Activated naive CD8-positive, alpha-beta T cell treated with anti-CD3 and anti-CD28 coated beads, Interleukin-2, amount 50 U/mL, for 16 hours (primary cell): ENCODE results near the gene GTF2A2.

Experiments used
- DNase-seq: peaks from one replicate; pipeline ENCODE4 v3.0.0-alpha.2; 2020; ENCODE audit warnings: low read depth, low spot score

The GTF2A2 gene

DNA sequence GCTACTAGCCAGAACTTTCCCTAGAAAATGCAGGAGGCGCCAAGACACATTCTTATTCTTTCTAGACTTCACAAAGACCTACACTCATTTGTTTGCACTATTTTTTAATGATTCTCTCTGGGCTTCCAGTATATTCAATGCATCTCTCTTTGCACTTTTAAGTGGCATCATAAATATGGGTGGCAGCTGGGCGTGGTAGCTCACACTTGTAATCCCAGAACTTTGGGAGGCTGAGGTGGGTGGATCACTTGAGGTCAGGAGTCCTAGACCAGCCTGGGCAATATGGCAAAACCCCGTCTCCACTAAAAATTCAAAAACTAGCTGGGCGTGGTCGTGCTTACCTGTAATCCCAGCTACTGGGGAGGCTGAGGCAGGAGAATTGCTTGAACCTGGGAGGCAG is 51.3 kb downstream of the GTF2A2 start:
- no peak for DNase-seq

DNA sequence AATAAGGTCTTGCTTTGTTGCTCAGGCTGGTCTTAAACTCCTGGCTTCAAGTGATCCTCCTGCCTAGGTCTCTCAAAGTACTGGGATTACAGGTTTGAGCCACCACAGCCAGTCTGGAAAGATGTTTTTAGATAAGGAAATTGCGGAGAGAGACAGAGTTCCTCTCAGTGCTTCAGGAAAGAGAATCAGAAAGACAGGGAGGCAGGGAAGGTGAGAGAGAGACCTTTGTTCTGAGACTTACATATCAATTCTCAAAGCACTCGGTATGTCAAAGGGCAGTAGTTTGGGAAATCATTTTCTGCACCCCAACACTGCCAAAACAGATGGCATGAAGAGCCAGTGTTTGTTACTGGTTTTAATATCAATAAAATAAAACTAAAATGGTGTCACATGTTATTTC is 58.9 kb downstream of the GTF2A2 start:
- no peak for DNase-seq

DNA sequence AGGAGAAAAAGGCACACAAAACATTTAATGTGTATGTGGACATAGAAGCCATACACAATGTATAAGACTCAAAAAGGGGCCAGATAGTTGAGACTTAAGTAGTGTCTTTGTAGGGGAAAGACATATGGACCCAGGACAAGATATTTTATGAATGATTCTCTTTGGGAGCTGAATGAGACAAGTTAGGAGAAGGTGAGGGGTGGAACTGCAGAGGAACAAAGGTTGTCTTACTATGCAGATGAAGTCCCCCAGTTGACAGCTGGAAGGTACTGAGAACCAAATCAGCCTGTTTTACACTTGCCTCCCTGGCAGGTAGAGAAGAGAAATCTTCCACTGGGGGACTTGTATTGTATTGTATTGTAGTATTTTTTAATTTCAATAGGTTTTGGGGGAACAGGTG is 60.7 kb downstream of the GTF2A2 start:
- no peak for DNase-seq

DNA sequence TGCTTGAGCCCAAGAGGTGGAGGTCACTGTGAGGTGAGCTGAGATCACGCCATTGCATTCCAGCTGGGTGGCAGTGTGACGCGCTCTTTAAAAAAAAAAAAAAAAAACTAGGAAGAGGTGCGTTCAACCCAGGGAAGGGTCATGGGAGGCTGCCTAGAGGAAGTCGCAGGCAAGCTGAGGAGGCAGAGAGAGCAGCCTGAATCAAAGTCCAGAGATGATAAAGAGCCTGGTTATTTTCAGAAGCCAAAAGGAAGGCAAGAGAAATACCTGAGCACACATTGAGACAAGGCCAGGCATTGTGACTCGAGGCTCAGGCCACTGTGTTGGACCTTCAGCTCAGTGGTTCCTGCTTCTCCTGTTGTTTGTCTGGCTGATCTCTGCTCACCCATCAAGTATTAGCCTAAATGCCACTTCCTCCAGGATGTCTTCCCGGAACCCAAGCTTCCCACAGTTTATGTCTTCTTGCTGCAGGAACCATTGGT is 61.8 kb downstream of the GTF2A2 start:
- no peak for DNase-seq

DNA sequence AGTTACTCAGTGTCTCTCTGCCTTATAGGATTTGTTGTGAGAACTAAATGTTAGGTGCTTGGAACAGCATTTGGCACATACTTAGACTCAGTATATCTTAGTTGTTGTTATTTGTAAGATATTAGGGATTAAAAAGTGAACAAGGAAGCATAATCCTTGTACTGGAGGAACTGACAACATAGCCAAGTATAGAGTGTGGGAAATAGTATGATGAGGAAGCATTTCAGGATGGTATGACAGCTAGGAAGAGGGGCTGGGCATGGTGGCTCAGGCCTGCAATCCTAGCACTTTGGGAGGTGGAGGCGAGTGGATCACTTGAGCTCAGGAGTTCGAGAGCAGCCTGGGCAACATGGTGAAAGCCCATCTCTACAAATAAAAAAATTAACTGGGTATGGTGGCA is 62.3 kb downstream of the GTF2A2 start:
- DNase-seq: no peak

DNA sequence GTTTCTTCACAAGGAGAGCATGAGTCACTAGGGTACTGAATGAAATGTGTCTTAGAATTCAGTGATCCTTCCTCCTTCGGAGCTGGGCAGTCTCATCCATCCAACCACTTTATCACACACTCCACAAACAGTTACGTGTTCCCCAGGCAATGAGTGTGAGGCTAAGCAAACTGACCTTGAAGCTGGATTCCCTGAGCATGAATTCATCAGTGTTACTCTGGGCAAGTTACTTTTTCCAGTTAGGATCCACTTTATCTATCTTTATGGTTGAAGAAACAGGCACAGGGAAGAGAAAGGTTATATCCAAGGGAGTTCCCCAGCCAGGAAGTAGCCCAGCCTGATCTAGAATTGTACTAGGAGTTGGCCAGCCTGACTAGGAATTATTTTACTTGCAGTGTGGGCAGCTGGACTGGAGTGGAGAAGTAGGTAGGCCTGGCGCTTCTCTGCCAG is 62.8 kb downstream of the GTF2A2 start:
- no peak for DNase-seq

DNA sequence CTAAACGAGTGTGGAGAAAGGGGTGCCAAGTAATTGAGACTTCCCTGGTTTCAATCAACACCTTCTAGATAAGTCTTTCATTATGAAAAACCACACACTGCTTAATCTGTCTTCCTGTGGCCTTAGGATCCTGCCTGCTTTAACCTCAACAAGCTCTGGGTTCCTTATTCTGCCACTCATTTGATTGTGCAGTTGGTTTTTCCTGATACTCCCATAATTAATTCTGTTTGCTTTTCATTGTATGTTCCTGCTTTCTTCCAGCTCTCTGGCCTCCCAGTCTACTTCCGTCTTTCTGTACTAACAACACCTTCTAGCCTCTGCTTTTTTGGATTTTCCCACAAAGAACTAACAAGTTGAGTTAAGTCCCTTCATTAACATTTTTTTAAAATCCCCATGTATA is 66.0 kb downstream of the GTF2A2 start:
- DNase-seq: no peak

DNA sequence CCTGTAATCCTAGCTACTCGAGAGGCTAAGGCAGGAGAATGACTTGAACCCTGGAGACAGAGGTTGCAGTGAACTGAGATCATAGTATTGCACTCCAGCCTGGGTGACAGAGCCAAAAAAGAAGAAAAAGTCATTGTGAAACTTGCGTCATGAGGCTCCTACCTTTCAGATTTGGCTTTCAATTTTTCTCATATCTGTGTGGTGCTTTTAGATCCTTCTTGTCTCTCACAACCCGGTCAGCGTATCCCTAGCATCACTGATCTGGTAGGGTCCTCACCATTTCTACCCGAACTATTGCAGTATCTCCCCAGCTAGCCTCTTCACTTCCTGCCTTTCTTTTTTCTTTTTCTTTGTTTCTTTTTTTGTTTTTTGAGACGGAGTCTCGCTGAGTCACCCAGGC is 67.3 kb downstream of the GTF2A2 start:
- no peak for DNase-seq
